ELF-1 (cell line): Measurements from ENCODE around the gene TTC21A.

ENCODE experiments used
- DNase-seq: peaks from one replicate; pipeline ENCODE4 v3.0.0-alpha.2; 2016; ENCODE audit warnings: low read depth, low spot score

The TTC21A gene

DNA sequence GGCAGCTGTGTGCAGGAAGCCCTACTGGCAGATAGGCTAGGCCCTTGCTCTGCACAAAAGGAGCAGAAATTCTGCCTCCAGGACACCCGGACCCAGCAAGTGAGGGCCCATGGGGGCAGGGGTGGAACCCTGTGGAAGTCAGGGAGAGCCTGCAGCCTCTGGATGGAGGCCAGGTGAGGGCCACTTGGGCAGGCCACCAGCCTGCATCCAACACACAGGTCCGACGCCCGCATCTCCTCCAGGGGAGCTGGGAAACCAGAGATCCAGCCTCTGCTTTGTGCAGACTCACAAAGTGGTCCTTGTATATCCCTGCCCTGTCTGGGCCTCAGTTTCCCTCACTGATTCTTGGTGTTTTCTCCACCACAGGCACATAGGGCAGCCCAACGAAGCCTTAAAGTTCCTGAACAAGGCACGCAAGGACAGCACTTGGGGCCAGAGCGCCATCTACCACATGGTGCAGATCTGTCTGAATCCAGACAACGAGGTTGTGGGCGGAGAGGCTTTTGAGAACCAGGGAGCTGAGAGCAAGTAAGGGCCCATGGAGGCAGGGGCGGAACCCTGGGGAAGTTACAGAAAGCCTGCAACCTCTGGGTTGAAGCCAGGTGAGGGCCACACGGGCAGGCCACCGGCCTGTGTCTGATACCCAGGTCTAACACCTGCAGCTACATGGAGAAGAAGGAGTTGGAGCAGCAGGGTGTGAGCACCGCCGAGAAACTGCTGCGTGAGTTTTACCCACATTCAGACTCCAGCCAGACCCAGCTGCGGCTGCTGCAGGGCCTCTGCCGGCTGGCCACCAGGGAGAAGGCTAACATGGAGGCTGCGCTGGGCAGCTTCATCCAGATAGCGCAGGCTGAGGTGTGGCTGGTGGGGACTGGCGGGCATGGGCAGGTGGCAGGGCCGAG is 29.3 kb downstream of the TTC21A start:
- no peak for DNase-seq

DNA sequence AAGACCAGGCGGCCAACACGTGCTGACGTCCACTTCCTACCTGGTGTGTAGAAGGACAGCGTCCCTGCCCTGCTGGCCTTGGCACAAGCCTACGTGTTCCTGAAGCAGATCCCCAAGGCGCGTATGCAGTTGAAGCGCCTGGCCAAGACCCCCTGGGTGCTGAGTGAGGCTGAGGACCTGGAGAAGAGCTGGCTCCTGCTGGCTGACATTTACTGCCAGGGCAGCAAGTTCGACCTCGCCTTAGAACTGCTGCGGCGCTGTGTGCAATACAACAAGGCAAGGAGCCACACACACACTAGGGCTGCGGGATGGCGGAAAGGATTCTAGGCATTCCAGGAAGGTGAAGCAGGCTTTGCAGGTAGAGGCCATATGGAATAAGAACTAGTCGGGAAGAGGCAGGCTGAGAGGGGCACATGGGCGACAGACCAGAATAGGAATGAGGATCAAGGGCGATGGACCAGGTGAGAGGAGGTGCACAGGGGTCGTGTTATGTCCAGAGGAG is 30.0 kb downstream of the TTC21A start:
- DNase-seq: no peak

DNA sequence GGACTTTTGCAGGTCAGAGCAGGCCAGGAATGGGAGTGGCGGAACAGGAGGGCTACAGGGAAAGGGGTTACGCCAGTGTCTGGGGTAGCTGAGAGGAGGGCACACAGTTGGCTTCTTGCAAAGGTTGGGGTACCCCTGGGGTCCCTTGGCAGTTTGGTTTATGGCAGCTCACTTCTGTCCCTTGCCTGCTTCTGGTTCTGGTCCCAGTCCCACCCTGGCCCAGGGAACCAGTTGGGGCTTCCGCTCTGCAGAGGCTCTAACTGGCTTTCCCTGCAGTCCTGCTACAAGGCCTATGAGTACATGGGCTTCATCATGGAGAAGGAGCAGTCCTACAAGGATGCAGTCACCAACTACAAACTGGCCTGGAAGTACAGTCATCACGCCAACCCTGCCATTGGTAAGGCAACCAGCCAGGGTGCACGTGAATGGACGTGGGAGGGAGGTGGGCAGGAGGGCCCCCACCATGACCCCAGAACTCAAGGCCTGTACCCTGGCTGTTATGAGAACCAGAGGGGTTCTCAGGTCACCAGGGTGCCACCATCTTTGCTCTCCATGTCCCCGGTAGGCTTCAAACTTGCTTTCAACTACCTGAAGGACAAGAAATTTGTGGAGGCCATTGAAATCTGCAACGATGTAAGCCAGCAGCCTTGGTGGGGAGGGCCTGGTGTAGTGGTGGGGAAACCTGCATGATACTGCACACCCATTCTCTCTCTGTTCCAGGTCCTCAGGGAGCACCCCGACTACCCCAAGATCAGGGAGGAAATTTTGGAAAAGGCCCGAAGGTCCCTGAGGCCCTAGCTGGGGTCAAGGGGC is 30.7 kb downstream of the TTC21A start:
- no peak for DNase-seq

DNA sequence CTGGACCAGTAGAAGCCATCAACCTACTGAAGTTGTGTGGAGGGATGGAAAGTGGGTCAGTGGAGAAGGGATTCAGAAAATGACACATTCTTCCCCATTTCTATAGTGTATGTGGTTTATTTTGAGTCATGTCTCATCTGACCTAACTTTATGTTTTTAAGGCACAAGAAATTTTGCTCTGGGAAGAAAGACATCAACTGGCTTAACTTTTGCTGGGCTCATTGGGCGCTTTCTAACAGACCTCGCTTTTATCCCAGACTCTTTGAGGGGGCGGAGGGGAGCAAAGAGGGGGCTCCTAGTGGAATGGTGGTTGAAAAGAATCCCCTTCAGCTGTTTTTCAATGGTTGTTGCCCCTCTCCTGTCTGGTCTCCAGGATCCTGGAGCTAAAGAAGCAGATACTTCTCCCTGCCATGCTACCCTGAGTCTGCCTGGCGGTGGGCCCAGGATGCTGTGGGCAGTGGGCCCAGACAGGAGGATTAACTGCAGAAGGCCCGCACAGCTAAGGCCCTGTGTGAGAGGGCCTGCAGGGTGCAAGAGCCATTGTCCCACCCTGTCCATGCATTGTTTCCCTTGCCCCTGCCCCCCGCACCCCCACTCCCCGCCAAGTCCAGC is 31.4 kb downstream of the TTC21A start:
- DNase-seq: no peak

DNA sequence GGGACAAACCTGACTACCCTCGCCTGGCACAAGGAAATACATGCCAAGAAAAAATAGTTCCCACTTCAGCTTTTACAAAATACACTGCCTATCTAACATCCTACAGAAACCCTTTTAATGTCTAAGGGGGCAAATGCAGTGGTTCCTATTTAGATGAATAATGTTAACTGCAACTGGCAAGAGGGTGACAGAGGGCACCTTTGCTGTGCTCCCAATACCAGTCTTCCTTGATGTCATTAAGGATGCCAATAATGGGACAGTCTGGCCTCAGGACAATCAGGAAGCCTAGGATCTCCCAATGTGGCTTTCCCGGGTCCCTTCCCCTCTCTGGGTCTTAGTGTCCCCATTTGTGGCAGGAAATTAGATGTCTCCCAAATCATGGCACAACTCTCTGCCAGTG is 32.0 kb downstream of the TTC21A start:
- no peak for DNase-seq

DNA sequence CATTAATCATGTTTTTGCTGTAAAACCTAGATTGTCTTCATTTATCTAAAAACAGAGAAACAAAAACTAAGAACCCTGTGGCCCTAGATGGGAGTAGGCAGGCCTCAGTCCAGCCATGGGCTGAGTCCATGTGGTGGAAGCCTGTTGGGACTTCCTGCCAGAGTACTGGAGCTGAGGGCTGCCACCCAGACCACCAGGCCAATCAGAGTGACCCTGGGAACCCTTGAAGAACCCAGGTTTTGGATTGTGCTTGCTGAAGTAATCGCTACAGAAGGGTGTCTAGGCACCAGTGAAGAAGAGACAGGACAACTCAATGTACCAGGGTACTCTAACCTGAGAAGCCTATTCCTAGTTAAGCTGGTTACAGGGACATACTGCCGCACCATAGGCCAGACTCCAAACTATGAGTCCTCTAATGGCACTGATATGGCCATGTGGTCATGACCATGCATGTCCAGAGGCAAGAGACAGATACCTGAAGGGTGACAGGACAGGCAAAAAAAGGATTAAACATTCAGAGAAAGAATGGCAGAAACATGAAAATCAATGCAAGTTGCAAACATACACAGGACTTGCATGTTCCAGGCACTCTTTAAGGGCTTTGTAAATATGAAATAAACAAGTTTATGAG is 33.0 kb downstream of the TTC21A start:
- no peak for DNase-seq

DNA sequence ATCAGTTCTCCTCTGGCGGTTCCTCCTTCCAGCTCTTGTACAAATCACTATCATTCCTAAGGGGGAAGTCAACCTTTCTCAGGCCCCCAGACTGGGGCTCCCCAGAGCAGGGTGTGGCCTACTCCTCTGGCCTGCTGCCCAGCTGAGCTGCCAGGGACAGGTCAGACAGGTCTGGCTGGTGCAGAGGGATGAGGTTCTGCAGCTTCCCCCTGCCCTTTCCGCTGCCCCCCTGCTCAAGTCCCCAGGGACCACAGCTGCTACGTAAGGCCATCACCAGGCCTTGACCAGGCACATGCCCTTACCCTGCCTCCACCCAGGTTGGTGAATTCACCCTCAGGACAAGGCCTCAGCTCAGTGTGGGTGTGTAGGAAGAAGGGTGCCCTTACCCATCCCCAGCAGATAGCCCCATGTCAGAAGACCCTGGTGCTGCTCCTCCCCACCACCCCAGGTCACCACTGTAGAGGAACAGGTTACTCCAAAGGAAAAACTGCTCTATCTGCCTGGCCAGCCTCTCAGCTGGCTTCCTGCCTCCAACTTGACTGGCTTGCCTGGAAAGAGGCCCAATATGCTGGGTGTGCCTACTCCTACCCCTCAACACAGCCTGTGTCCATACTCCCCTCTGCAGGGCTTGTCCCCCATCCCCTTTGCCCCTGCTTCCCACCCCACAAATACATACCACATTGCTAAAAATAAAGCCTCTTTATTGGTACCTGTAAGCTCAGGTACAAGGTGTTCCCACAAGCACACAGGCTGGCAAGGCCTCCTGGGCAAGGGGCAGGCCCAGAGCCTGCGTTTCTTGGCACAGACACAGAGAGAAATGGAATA is 33.9 kb downstream of the TTC21A start:
- DNase-seq: peak; percentile 64

DNA sequence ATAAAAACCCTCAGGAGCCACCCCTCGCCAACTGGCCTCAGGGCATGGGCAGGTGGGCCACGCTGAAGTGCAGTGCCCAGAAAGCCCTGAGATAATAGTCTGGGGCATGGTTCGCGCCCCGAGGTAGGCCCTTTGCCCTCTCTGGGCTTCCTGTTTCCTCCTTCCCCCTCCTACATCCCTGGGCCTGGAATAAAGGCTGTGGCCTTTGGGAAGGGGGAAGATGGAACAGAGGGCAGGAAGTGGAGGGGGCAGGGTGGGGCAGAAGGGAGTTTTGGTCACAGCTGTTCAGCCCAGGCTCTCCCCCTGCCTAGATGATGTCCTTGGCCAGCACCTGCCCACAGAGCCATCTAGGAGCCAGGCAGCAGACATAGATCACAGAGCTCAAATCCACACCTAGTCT is 34.6 kb downstream of the TTC21A start:
- no peak for DNase-seq

DNA sequence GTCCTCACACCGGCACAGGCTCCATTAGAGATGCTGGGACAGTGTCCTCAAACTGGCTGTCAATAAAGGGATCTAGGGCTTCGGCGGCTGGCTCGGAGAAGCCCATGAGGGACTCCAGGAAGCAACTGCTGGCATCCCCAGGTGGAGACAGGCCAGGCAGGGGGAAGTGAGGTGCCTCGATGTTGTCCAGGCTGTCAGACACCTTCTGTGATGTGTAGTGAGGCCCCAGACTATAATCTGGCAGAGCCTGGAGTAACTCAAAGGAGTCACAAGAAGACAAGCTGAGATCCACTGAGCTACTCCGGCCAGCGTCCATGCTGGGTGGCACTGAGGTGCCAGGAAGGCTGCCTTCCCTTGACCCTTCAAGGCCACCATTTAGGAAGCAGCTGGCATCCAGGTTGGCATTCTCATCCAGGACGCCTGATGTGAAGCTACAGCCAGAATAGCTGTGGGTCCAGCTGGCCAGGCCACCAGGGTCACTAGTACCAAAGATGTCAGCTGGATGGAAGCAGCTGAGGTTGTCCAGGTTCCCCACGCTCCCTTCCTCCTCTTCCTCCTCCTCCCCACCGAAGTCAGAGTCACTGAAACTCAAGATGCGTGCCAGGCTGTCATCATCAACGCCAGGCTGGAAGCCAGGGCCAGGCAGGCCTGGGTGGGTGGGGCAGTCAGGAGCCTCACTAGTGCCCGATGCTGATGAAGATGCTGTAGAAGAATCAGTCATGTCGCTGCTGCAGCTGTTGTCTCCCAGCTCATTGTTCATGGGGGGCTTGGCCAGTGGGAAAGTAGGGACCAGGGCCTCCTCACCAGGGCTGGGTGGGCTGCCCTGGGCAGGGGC is 35.8 kb downstream of the TTC21A start:
- DNase-seq: no peak

DNA sequence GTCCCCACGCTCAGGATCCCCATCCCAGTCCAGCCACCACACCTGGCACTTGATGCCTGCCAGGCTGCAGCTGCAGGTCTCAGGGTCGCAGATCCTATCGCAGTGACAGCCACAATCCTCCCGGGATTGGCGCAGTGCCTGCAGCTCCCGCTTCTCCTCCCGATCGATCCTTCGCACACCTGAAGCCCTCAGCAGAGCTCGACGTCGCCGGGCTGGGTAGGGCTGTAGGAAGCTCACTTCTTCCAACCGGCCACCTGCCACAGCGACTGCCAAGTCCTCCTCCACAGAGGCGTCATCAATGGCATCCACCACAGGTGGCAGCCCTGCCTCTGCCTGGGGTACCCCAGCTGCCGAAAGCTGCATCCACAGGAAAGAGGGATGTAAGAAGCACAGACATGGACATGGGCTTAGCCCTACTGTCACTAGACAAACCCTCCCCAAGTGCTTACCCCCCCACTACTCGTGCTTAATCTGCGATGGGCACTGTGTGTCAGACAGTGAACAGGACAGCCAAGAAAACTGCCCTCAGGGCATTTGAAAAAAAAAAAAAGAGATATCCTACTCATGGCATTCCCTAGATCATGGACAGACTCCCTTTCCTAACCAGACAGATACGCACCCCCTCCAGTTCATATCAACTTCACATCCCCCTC is 36.7 kb downstream of the TTC21A start:
- DNase-seq: no peak

DNA sequence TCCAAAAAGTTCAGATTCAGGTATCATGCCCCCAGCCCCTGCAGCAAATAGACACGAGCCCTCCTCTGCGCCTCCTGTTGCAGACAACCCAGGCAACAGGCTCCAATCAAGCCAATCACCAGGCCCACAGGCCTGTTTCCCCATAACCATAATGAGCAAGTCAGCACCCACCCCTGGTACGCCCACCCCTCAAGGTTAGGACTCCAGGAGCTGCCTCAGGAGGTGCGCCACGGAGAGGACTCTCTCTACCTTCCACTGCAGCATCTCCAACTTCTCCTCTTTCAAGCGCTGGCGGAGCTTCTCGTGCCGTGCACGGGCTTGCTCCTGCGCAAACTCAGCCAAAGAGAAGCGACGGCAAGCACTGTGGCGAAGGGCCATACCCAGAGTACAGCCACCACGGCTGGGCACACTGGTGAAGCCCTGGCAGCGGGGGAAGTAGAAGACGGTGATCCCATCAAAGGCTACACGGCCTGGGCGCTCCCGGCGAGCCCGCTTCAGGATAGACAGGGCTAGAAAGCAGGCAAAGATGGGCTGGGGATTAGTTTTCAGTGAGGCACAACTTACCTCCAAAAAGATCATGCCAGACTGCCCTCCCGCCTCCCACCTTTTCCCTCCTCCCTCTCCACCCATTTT is 37.4 kb downstream of the TTC21A start:
- no peak for DNase-seq

DNA sequence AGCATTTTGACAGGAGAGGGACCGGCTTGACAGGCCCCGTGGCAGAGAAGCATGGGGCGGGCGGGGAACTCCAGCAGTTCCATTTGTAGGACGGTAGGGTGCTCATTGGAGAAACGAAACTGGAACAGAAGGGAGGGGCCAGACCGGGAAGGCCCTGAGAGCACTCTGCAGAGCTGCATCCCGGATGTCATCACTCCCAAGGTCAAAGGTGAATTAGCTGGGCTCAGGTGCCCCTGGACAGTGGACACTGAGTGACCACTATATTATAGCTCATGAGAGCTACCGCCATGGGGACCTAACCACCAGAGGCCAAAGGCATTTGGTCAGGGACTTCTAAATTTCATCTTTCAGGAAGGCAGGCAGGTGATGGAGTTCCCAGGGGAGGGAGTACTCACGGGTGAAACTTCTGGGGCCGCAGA is 38.6 kb downstream of the TTC21A start:
- no peak for DNase-seq

DNA sequence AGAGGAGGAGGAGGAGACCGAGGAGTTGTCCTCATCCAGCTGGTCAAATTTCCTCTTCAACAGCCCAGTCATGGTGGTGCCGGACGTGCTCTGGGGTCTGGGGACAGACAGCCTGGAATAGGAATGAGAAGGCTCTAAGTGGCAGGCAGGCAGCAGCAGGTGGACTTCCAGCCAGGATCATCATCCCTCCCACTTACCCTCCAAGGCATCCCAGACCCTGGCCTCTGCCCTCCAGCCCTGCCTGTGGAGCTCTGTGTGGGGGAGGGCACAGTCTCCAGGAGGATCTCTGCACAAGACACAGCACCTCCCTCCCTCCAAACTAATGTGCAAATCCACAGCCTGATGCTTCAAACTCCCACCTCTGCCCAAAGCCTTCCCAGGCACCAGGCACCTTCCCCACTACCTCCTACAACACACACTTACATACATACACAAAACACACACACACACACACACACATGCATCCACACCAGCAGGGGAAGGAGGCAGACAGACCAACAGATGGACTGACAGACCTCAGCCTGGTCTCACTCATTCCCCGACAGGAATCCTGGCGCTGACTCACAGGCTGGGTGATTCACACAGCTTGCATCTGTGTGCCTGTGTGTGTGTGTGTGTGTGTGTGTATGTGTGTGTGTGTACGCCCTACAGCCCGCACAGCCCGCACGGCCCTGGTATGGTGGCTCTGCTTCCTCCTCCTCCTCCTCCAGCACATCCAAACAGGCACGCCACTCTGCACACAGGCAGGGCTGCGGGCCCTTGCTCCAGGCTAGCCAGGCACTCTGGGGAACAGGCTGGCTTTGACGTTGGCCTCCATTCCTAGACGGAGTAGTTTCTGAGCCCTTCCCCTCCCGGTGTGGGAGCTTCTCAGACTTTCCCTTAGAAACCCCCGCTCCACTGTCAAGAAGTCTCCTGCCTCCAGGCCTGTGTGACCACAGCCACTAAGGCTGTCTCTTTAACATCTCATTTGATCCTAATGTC is 39.4 kb downstream of the TTC21A start:
- DNase-seq: peak; percentile 86

DNA sequence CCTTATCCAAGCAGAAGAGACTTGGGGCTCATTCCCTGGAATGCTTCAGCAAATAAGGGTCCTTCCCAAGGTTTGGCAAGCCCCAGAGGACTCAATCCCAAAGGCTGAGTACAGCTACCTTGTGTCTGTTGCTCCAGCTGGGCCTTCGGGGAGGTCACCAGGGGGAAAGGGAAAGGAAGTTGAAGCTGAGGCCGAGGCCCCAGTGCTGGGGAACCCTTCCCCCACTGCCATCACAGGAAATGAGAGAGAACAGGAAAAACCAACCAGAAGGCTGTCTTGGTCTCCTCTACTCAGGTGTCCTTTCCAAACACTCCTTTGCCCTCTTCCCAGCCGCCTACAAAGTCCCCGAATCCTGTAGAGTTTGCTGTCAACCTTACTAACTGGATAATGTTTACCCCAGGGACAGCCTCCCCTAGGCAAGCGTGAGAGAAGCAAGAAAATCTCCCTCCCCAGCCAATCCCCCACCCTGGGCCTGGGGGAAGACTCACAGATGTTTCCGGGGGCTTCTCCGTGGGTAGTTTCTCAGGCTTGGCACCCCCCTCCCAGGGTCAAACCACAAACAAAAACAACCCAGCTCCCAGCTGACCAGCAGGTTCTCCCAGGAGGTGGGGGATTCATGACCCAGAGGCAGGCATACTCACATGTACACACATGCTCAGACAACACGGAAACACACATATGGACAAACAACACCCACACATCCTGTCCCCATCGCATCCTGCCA is 40.4 kb downstream of the TTC21A start:
- DNase-seq: peak; percentile 51

DNA sequence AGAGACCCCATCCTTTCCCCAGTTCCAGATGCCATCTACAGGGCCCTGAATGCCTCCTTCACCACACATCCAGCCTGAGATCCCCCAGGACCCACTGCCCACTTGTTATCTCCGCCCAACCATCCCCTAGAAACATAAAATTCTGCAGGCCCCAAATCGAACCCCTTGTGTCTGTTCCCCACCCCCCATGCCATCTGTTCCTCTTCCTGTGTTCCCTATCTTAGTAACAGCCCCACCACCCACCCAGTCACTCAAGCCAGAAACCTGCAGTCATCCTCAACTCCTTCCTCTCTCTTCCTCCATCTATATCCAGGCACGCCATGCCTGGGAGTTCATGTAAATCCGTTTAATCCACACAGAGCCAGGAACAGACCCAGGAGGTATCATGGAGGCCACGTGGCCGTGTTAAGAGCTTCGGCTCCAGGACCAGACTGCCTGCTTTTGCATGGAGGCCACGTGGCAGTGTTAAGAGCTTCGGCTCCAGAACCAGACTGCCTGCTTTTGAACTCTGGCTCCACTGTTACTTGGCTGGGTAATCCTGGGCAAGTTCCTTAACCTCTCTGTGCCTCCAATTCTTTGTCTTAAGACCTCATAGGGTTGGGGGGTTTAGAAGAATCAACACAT is 41.1 kb downstream of the TTC21A start:
- peak; percentile 81 for DNase-seq

DNA sequence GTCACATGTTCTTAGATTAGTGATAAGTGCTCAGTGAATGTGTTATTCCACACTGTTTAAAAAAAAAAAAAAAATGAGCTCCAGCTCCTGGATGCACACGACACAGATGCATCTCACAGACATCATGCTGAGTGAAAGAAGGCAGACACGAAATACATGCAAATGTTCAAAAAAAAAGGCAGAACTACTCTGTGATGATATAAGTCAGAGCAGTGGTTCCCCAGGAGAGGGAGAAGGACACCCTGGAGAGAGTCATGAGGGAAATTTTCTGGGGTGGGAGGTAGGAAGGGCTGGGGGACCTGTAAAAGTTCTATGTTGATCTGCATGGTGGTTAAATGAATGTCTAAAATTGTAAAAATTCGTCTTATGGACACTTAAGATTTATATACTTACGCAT is 41.6 kb downstream of the TTC21A start:
- no peak for DNase-seq
